COR-L47 (cell line): ENCODE results near the gene SMIM10.
"Not testable (repeated sequence)": the region's sequence is repeated elsewhere in the genome, so short reads cannot be mapped to it uniquely, and the experiment has no call there.

Source experiments
- DNase-seq: peaks from one replicate; lab custom pipeline; 2025; lab: John Stamatoyannopoulos, UW

Gene SMIM10

DNA sequence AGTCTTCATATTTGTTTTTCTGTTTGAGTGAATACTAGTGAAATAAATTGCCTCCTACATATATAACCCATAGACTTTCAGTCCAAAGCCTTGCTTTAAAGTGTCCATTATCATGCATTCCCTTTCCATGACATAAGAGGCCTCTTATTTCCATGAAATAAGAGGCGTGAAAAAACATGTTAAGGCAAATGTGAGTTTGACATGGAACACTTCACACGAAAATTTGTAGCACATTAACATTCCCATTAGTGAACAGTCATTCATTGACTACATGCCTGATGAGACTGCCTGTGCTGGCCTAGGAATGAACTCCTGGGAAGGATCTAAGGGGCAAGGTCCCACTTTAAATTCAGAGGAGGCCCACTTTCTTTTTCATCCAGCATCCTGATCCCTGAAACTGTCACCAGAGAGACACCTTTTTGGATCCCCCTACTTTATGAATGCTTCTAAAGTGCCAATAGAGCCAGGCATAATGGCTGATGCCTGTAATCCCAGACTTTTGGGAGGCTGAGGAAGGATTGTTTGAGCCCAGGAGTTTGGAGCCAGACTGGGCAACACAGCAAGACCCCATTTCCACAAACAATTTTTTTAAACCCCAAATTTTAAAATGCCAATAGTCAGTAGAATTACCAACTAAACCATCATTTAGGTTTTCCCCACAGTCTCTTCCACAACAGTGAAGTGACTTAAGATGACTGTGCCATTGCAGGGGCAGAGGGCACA is 24.9 kb downstream of the SMIM10 start:
- DNase-seq, result no peak

DNA sequence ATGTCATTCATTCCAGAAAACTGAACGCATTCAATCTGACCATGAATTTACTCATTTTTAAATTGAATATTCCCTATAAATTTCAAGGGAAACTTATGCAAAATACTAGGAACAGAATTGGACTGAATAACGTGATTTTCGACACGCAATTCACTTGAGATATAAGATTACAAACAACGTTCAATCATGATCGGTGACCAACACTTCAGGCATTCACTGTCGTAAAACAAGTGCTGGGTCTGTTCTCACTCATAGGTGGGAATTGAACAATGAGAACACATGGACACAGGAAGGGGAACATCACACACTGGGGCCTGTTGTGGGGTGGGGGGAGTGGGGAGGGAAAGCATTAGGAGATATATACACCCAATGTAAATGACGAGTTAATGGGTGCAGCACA is 29.1 kb downstream of the SMIM10 start:
- DNase-seq, result not testable (repeated sequence)

DNA sequence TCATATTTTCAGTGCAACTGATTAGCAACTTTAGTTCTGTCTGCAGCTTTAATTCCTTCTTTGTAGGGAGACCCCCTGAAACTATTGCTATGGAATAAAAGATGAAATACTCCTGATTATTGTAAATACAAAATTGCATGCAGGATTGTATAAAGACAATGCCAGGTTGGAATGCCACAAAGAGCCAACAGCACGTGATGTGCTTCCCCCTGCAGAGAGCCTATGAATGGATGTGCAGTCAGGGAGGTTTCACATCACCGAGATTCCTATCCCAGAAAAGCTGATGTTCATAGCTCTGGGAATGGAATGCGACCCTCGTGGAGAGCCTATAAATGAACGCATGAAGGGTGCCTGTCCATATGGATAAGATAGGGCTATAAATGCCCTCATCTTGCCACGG is 33.0 kb downstream of the SMIM10 start:
- not testable (repeated sequence) for DNase-seq

DNA sequence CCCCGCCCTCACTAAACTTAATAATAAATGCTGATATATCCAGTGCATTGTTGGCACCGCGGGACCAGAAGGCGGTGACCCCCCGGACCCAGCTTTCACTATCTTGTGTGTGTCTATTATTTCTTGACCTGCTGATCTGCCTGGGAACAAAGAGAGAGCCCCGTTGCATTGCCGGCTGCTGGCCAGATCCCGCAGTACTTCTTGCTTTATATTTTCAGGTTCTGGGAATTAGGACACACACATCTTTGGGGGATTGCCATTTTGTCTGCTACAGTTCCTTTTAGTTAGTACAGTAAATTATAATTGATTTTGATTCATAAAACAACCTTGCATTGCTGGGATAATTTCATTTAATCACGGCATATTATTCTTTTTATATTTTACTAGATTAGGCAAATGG is 33.7 kb downstream of the SMIM10 start:
- DNase-seq, result no peak

DNA sequence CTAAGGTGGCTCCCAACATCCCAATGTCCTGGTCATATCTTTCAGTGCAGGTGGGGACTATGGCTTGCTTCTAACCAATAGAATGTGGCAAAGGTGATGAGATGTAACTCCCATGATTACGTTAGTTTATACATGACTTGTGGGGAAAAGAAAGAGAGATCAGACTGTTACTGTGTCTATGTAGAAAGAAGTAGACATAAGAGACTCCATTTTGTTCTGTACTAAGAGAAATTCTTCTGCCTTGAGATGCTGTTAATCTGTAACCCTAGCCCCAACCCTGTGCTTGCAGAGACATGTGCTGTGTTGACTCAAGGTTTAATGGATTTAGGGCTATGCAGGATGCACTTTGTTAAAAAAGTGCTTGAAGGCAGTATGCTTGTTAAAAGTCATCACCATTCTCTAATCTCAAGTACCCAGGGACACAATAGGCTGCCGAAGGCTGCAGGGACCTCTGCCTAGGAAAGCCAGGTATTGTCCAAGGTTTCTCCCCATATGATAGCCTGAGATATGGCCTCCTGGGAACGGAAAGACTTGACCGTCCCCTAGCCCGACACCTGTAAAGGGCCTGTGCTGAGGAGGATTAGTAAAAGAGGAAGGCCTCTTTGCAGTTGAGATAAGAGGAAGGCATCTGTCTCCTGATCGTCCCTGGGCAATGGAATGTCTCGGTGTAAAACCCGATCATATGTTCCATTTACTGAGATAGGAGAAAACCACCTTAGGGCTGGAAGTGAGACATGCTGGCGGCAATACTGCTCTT is 39.6 kb downstream of the SMIM10 start:
- not testable (repeated sequence) for DNase-seq

DNA sequence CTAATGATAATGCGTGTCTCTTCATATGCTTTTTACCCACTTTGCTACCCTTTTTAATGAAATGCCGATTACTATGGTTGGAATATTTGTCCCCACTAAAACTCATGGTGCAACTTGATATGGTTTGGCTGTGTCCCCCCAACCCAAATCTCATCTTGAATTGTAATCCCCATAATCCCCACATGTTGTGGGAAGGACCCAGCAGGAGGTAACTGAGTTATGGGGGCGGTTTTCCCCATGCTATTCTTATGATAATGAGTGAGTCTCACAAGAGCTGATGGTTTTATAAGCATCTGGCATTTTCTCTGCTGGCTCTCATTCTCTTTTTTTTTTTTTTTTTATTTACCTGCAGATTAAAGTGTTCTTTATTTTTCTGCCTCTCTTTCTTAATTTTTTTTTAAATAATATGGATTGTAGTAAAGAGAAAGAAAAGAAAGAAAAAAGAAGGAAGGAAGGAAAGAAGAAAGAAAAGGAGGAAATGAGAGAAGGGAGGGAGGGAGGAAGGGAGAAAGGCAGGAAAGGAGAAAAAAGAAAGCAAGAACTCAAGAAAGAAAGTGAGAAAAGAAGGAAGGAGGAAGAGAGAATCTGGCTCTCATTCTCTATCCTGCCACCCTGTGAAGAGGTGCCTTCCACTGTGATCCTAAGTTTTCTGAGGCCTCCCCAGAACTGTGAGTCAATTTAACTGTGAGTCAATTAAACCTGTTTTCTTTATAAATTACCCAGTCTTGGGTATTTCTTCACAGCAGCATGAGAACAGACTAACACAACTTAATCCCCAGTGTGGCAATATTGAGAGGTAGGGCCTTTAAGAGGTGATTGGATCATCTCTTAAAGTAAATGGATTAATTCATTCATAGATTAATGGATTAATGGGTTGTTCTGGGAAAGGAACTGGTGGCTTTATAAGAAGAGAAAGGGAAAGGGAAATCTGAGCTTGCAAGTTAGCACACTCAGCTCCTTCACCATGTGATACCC is 50.6 kb downstream of the SMIM10 start:
- not testable (repeated sequence) for DNase-seq
